ENCODE results near the gene OTOP2.
"Not testable (repeated sequence)": the region's sequence is repeated elsewhere in the genome, so short reads cannot be mapped to it uniquely, and the experiment has no call there.

The OTOP2 gene

GRCh38 chr17:74979408-74980146 is 55.5 kb downstream of the OTOP2 start:
- Histone ChIP-seq H3K4me3 (ENCODE audit: low read depth, low read length) (no peak overlapping the region), H3K27ac (no peak overlapping the region), H3K27me3 (replicated peaks) (no peaks in the 10 kb centered on the region), H3K36me3 (replicated peaks) (no peaks in the 10 kb centered on the region)
- TF ChIP-seq, protein P1, sequence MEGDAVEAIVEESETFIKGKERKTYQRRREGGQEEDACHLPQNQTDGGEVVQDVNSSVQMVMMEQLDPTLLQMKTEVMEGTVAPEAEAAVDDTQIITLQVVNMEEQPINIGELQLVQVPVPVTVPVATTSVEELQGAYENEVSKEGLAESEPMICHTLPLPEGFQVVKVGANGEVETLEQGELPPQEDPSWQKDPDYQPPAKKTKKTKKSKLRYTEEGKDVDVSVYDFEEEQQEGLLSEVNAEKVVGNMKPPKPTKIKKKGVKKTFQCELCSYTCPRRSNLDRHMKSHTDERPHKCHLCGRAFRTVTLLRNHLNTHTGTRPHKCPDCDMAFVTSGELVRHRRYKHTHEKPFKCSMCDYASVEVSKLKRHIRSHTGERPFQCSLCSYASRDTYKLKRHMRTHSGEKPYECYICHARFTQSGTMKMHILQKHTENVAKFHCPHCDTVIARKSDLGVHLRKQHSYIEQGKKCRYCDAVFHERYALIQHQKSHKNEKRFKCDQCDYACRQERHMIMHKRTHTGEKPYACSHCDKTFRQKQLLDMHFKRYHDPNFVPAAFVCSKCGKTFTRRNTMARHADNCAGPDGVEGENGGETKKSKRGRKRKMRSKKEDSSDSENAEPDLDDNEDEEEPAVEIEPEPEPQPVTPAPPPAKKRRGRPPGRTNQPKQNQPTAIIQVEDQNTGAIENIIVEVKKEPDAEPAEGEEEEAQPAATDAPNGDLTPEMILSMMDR (IDR thresholded peaks at IDR 0.05; ENCODE audit: low read depth, low read length, missing control alignments): no peak
- DNase-seq: no peak
- in situ Hi-C loops (cut with HindIII; ENCODE audit: low pct_ligation_motif_present, low sequenced_read_pairs): no loop called here

DNA sequence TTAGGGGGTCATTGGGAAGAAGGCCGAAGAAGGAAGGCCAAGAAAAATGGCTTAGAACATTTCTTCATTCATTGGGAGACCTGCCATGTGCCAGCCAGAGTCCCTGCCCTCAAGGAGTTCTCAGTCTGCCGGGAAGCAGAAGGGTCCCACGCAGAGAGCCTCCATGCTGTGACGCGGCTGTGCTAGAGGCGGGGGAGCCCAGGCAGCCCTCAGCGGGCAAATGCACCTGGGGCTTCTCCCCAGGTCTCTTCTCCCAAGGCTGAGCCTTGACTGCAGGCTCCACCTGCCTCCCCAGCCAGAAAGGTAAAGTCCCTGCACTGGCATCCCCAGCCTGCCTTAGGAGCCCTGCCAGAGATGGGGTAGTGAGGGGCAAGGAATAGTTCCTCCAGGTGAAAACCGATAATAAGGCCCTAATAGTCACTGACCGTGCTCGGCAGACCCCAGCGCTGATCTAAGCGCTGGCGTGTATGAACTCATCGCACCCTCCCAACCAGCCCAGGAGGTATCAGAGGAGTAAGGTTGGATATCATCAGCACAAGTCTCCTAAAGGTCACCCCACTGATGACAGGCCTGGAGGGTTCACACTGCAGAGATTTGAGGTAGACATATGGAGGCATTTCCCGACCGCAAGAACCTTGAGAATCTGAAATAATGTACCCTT is 57.4 kb downstream of the OTOP2 start:
- TF ChIP-seq, protein P1 (IDR thresholded peaks at IDR 0.05; ENCODE audit: low read depth, low read length, missing control alignments): no peak
- in situ Hi-C loops (cut with HindIII; ENCODE audit: low pct_ligation_motif_present, low sequenced_read_pairs): no loop called here
- no peak overlapping the region for H3K27ac ChIP-seq

GRCh38 chr17:74981979-74982662 is 58.0 kb downstream of the OTOP2 start:
- TF ChIP-seq, protein P1 (IDR thresholded peaks at IDR 0.05; ENCODE audit: low read depth, low read length, missing control alignments): no peak
- H3K4me3 ChIP-seq (ENCODE audit: low read depth, low read length): peak overlapping the region; percentile 69
- H3K27ac ChIP-seq: no peak overlapping the region
- H3K27me3 ChIP-seq (replicated peaks): no peaks in the 10 kb centered on the region
- in situ Hi-C loops (cut with HindIII; ENCODE audit: low pct_ligation_motif_present, low sequenced_read_pairs): no loop called here
- no peaks in the 10 kb centered on the region for H3K36me3 ChIP-seq (replicated peaks)
- DNase-seq: peak; percentile 43

More for the DNA sequence above, 57.4 kb downstream of the OTOP2 start:
- Histone ChIP-seq H3K4me3 (ENCODE audit: low read depth, low read length) (peak overlapping the region; percentile 69), H3K27me3 (replicated peaks) (no peaks in the 10 kb centered on the region), H3K36me3 (replicated peaks) (no peaks in the 10 kb centered on the region)
- DNase-seq: no peak

GRCh38 chr17:74982663-74983313 is 58.7 kb downstream of the OTOP2 start:
- H3K27ac ChIP-seq; H3K36me3 ChIP-seq (replicated peaks); in situ Hi-C loops (cut with HindIII; ENCODE audit: low pct_ligation_motif_present, low sequenced_read_pairs); DNase-seq; H3K27me3 ChIP-seq (replicated peaks): not testable (repeated sequence)
- H3K4me3 ChIP-seq (ENCODE audit: low read depth, low read length): peak overlapping the region; percentile 69
